GM12878 (cell line): ENCODE measurements around the gene PERM1. TPM values are rescaled to one million over a fixed set of nuclear protein-coding genes. Genes with fewer than 3 reads are reported as not detected.

Source experiments
- ATAC-seq: fragments of 200-7000 bp; cut with Tn5 transposase; 3 replicates; pipeline ENCODE4 v1.9.1; 2020; ENCODE audit warnings: mild to moderate bottlenecking, moderate library complexity
- BruUV-seq: library from RNA; stranded (reverse); fragments of 400-500 nt; replicated peaks from 2 replicates; lab custom pipeline; 2021; lab: Mats Ljungman, UMichigan
- CTCF ChIA-PET: fragments of 300-600 bp; sonication (Branson Sonifier 250); formaldehyde crosslinking; extraction: SDS; loops from one replicate; lab custom pipeline; 2021; ENCODE audit warnings: inconsistent platforms; lab: Yijun Ruan, JAX
- POLR2A ChIA-PET: fragments of 350-600 bp; formaldehyde crosslinking; extraction: SDS; loops from one replicate; lab custom pipeline; 2021; ENCODE audit warnings: inconsistent platforms; lab: Charles Lee
- RAD21 ChIA-PET: fragments of 300-600 bp; sonication (Branson Sonifier 250); formaldehyde crosslinking; loops from one replicate; lab custom pipeline; 2023; ENCODE audit warnings: antibody characterized with exemption; ENCODE audit not compliant: unreplicated experiment; lab: Charles Lee
- SMC1A ChIA-PET: fragments of 300-600 bp; sonication (Branson Sonifier 250); formaldehyde crosslinking; loops from one replicate; lab custom pipeline; 2023; ENCODE audit not compliant: unreplicated experiment, uncharacterized antibody; lab: Charles Lee
- DNase-seq: peaks from one replicate; pipeline ENCODE4 v3.0.0-alpha.2; 2011; ENCODE audit warnings: low read depth, low spot score
- FAIRE-seq: peaks from 3 replicates; lab custom pipeline; 2011; peaks lifted over from hg19 to GRCh38; lab: Jason Lieb, UNC
- H2AFZ ChIP-seq: 2 replicates; pipeline ENCODE4 v1.6.0; 2011; ENCODE audit warnings: low read depth, low read length, control low read depth; ENCODE audit not compliant: control insufficient read depth
- H3K27ac ChIP-seq: 2 replicates; pipeline ENCODE4 v1.5.1; 2011; ENCODE audit warnings: control low read depth; ENCODE audit not compliant: control insufficient read depth, insufficient read depth
- H3K27me3 ChIP-seq, 2 experiments: replicated peaks in 1 of 2; 2 replicates each; pipeline versions ENCODE4 v1.6.0 to v1.6.1; 2011; ENCODE audit warnings: low read length in 1 of 2; ENCODE audit not compliant: control insufficient read depth in 2 of 2, insufficient read depth in 2 of 2
- H3K36me3 ChIP-seq, 2 experiments: 2 replicates each; pipeline ENCODE4 v1.5.1; 2011; ENCODE audit warnings: low read length in 1 of 2; ENCODE audit not compliant: control insufficient read depth in 2 of 2, insufficient read depth in 2 of 2
- H3K4me1 ChIP-seq: 2 replicates; pipeline ENCODE4 v1.6.1; 2011; ENCODE audit warnings: mild to moderate bottlenecking, low read length, moderate library complexity, mixed read lengths; ENCODE audit not compliant: control insufficient read depth, insufficient read depth
- H3K4me2 ChIP-seq: 2 replicates; pipeline ENCODE4 v1.6.0; 2011; ENCODE audit warnings: control low read depth; ENCODE audit not compliant: control insufficient read depth, insufficient read depth
- H3K4me3 ChIP-seq: fragments of 200-600 bp; sonication (generic); 2 replicates; pipeline ENCODE4 v1.5.1; 2016
- H3K79me2 ChIP-seq: 2 replicates; pipeline ENCODE4 v1.6.0; 2011; ENCODE audit warnings: low read length; ENCODE audit not compliant: control insufficient read depth, insufficient read depth
- H3K9ac ChIP-seq: 2 replicates; pipeline ENCODE4 v1.8.0; 2011; ENCODE audit warnings: low read length, control low read depth, mixed read lengths; ENCODE audit not compliant: control insufficient read depth, insufficient read depth
- H3K9me3 ChIP-seq: replicated peaks from 3 replicates; pipeline ENCODE4 v1.5.1; 2011; ENCODE audit warnings: mild to moderate bottlenecking, low read length; ENCODE audit not compliant: control insufficient read depth, insufficient read depth
- H4K20me1 ChIP-seq: 2 replicates; pipeline ENCODE4 v1.6.0; 2011; ENCODE audit not compliant: control insufficient read depth, insufficient read depth
- DPF2 ChIP-seq: fragments of 450-650 bp; IDR thresholded peaks from 2 replicates; pipeline ENCODE4 v1.6.1; 2017; ENCODE audit warnings: mild to moderate bottlenecking
- ESRRA ChIP-seq: IDR thresholded peaks from 2 replicates; pipeline ENCODE4 v1.6.1; 2012; ENCODE audit warnings: mild to moderate bottlenecking, low read length, improper control_type of control experiment
- JUNB ChIP-seq: IDR thresholded peaks from 2 replicates; pipeline ENCODE4 v1.6.1; 2016; ENCODE audit warnings: antibody characterized with exemption, mild to moderate bottlenecking
- JUND ChIP-seq: IDR thresholded peaks from 2 replicates; pipeline ENCODE4 v1.6.1; 2012; ENCODE audit warnings: low read depth, mild to moderate bottlenecking, low read length, improper control_type of control experiment, moderate library complexity
- MYB ChIP-seq: fragments of 150-350 bp; IDR thresholded peaks from 2 replicates; pipeline ENCODE4 v1.6.1; 2014; ENCODE audit warnings: mild to moderate bottlenecking, low read depth, low read length, borderline replicate concordance
- NFYA ChIP-seq: IDR thresholded peaks from 2 replicates; pipeline ENCODE4 v1.6.1; 2011; ENCODE audit warnings: low read depth, mild to moderate bottlenecking, low read length, improper control_type of control experiment, borderline replicate concordance
- NRF1 ChIP-seq: conservative IDR thresholded peaks from 2 replicates; pipeline ENCODE4 v1.6.1; 2011; ENCODE audit warnings: mild to moderate bottlenecking, low read depth, low read length, improper control_type of control experiment
- PML ChIP-seq: IDR thresholded peaks from 2 replicates; pipeline ENCODE4 v1.6.1; 2012; ENCODE audit warnings: low read length, inconsistent platforms
- RCOR1 ChIP-seq: conservative IDR thresholded peaks from 2 replicates; pipeline ENCODE4 v1.6.1; 2012; ENCODE audit warnings: low read depth, low read length, improper control_type of control experiment
- STAT1 ChIP-seq: fragments of 450-650 bp; conservative IDR thresholded peaks from 2 replicates; pipeline ENCODE4 v1.6.1; 2014; ENCODE audit warnings: antibody characterized with exemption, mild to moderate bottlenecking
- ZBTB11 ChIP-seq: fragments of 450-650 bp; formaldehyde crosslinking; IDR thresholded peaks from 2 replicates; pipeline ENCODE4 v1.5.0; 2022; ENCODE audit warnings: mild to moderate bottlenecking, missing genetic modification characterization
- WGBS: methylation state at CpG from one replicate; pipeline ENCODE4 v1.1.6; 2016; ENCODE audit warnings: low lambda C conversion rate; ENCODE audit not compliant: insufficient replicate concordance, insufficient coverage; ENCODE audit errors: missing lambda C conversion rate; 5-methylcytosine and 5-hydroxymethylcytosine counted together
- in situ Hi-C: fragments of 300-500 bp; cut with MboI; formaldehyde crosslinking; loops from 9 replicates; pipeline ENCODE4 v1.14.3; 2018; ENCODE audit warnings: mixed read lengths
- intact Hi-C: fragments of 100-400 bp; cut with micrococcal nuclease; formaldehyde crosslinking; loops from one replicate; pipeline ENCODE4 v1.14.2; 2022; ENCODE audit not compliant: unreplicated experiment
- polyA plus RNA-seq, 11 experiments: library from polyadenylated mRNA; depleted of rRNA in 4 of 11; unstranded in 6 of 11; stranded (reverse) in 5 of 11; fragments of >200 nt; fragmentation: Nextera tagmentation in 4 of 11; fragmentation: Illumina TruSeq in 1 of 11; extraction: Ambion mirVana in 4 of 11; extraction: Trizol in 1 of 11; gene quantifications; 1 replicate in 1 of 11; 2 replicates in 10 of 11; pipeline versions ENCODE4 v1.2.1 to v1.2.3, GENCODE V29; 2011 to 2016; ENCODE audit warnings: inconsistent platforms in 2 of 11, missing spikeins in 2 of 11, low read depth in 1 of 11
- total RNA-seq, 4 experiments: library from RNA; depleted of rRNA in 3 of 4; stranded (reverse); fragments of >200 nt in 3 of 4; fragmentation: Illumina TruSeq in 1 of 4; extraction: Trizol in 1 of 4; gene quantifications; 2 replicates each; pipeline versions ENCODE4 v1.2.1 to v1.2.3, GENCODE V29; 2013 to 2021

Gene PERM1
- total and polyA plus RNA-seq, 10 of the 15 experiments (the other 5 are each of a cell fraction or from before 2014, with no cell fraction given) = not detected

GRCh38 chr1:932173-932510 is 49.8 kb downstream of the PERM1 start (continued):
- no peak for TF ChIP-seq NRF1

GRCh38 chr1:931380-932172 is 50.3 kb downstream of the PERM1 start:
- Histone ChIP-seq H3K79me2 (no peaks in the 10 kb centered on the region), H3K4me3 (no peak overlapping the region), H3K9ac (no peak overlapping the region), H3K27ac (no peak overlapping the region), H3K4me1 (no peaks in the 10 kb centered on the region), H3K27me3 (peaks cover under 1 to 5% of the 10 kb centered on the region in 2 experiments; a peak in 3 of 4 replicates), H3K9me3 (no peaks in the 10 kb centered on the region), H3K4me2 (no peak overlapping the region), H3K36me3 (no peaks in the 10 kb centered on the region), H2AFZ (no peak overlapping the region), H4K20me1 (no peaks in the 10 kb centered on the region)
- SMC1A ChIA-PET = no interaction called here
- RAD21 ChIA-PET = no interaction called here
- no peak for TF ChIP-seq NFYA
- DNase-seq (no peak), ATAC-seq (peak; percentile 47), FAIRE-seq (no peak)
- POLR2A ChIA-PET = interaction anchor here (0.6 kb wide), 1 partner anchor 492 kb away, joined by 5 read pairs; no protein-coding TSS in a partner anchor
- CTCF ChIA-PET = no interaction called here
- intact Hi-C loops = no loop called here
- in situ Hi-C loops = loop anchor here (10.0 kb wide), 1 partner anchor 57 kb away; no protein-coding TSS in a partner anchor
- no TSS peak for BruUV-seq
- WGBS = under 1% methylated on average over 15 of the region's 15 CpGs

DNA sequence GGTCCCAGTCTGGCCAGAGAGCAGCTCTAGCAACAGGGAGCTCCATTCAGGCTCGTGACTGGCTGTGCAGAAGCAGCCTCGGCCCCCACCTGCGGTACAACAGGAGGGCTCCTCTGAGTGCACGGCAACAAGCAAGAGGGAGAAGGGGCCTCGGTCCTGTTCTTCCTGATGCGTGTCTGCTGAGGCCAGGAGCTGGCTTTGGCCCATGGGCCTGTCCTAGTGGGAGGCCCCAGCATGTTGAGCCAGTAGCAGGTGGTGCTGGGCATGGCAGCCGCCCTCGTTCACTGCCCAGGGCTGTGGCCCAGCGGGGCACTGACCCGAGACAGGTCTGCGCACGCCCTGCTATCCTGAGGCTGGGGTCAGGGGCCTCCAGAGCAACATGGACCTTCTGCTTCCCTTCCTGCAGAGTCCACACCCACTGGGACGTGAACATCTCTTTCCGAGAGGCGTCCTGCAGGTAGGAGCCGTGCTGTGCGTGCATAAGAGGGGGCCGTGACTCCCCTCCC is 51.2 kb downstream of the PERM1 start:
- FAIRE-seq (no peak), DNase-seq (no peak), ATAC-seq (no peak)
- H3K79me2 ChIP-seq = no peaks in the 10 kb centered on the region
- no peak overlapping the region for H3K4me3 ChIP-seq
- H3K27ac ChIP-seq = no peak overlapping the region
- SMC1A ChIA-PET = no interaction called here
- no peaks in the 10 kb centered on the region for H4K20me1 ChIP-seq
- POLR2A ChIA-PET = no interaction called here
- H3K36me3 ChIP-seq = no peaks in the 10 kb centered on the region
- H3K9me3 ChIP-seq = no peaks in the 10 kb centered on the region
- CTCF ChIA-PET = no interaction called here
- no TSS peak for BruUV-seq
- H3K4me2 ChIP-seq = no peak overlapping the region
- 24% methylated on average over 17 of the region's 18 CpGs for WGBS
- H2AFZ ChIP-seq = no peak overlapping the region
- H3K4me1 ChIP-seq = no peaks in the 10 kb centered on the region
- no peak for TF ChIP-seq PML
- TF ChIP-seq JUND = no peak
- no peak for TF ChIP-seq STAT1
- no peak for TF ChIP-seq ESRRA
- no peak for TF ChIP-seq DPF2
- no peak for TF ChIP-seq MYB
- TF ChIP-seq ZBTB11 (CRISPR knock-in tag) = no peak
- TF ChIP-seq JUNB = no peak
- no peak for TF ChIP-seq RCOR1
- in situ Hi-C loops = loop anchor here (10.0 kb wide), 1 partner anchor 56 kb away; no protein-coding TSS in a partner anchor
- H3K27me3 ChIP-seq = peaks cover 9 to 10% of the 10 kb centered on the region in 2 experiments
- H3K9ac ChIP-seq = no peak overlapping the region
- intact Hi-C loops = no loop called here
- RAD21 ChIA-PET = no interaction called here
